ENCODE data around the gene MYO1H. TPM values are rescaled to one million over a fixed set of nuclear protein-coding genes. Genes with fewer than 3 reads are reported as not detected.

MYO1H gene
- total RNA-seq, 2 donors from 2014 or later: not detected

- Histone ChIP-seq H3K36me3 (no peaks in the 10 kb centered on the region), H3K4me1 (ENCODE audit: control insufficient read depth in 1 of 2, low read depth in 2 of 2) (no peaks in the 10 kb centered on the region), H3K4me3 (no peak overlapping the region), H3K9me3 (no peaks in the 10 kb centered on the region), H3K27ac (no peak overlapping the region), H3K27me3 (replicated peaks; ENCODE audit: insufficient read depth) (no peaks in the 10 kb centered on the region)
- DNase-seq (ENCODE audit: low spot score) (no peak), ATAC-seq (ENCODE audit: insufficient number of reproducible peaks, low FRiP score, low read depth) (no peak)
- no peak for TF ChIP-seq CTCF (IDR thresholded peaks at IDR 0.05)
Observed at GRCh38 chr12:109331301-109331952, 16.3 kb upstream of the MYO1H start.

- ATAC-seq (ENCODE audit: insufficient number of reproducible peaks, low FRiP score, low read depth) (no peak), DNase-seq (ENCODE audit: low spot score) (no peak)
- no peak for TF ChIP-seq CTCF (IDR thresholded peaks at IDR 0.05)
- Histone ChIP-seq H3K27me3 (replicated peaks; ENCODE audit: insufficient read depth) (no peaks in the 10 kb centered on the region), H3K9me3 (no peaks in the 10 kb centered on the region), H3K4me3 (no peak overlapping the region), H3K27ac (no peak overlapping the region), H3K36me3 (no peaks in the 10 kb centered on the region), H3K4me1 (ENCODE audit: control insufficient read depth in 1 of 2, low read depth in 2 of 2) (no peaks in the 10 kb centered on the region)
Observed at GRCh38 chr12:109334887-109335286, 12.8 kb upstream of the MYO1H start.

- Histone ChIP-seq H3K27me3 (replicated peaks; ENCODE audit: insufficient read depth) (no peaks in the 10 kb centered on the region), H3K4me3 (no peak overlapping the region), H3K27ac (no peak overlapping the region), H3K4me1 (ENCODE audit: control insufficient read depth in 1 of 2, low read depth in 2 of 2) (no peaks in the 10 kb centered on the region), H3K36me3 (no peaks in the 10 kb centered on the region), H3K9me3 (no peaks in the 10 kb centered on the region)
- TF ChIP-seq CTCF (IDR thresholded peaks at IDR 0.05): no peak
- DNase-seq (ENCODE audit: low spot score) (no peak), ATAC-seq (ENCODE audit: insufficient number of reproducible peaks, low FRiP score, low read depth) (no peak)
Observed at GRCh38 chr12:109336593-109336992, 11.1 kb upstream of the MYO1H start.

- no peak for TF ChIP-seq CTCF (IDR thresholded peaks at IDR 0.05)
- H3K27ac ChIP-seq: no peak overlapping the region
- H3K27me3 ChIP-seq (replicated peaks; ENCODE audit: insufficient read depth): no peaks in the 10 kb centered on the region
- ATAC-seq (ENCODE audit: insufficient number of reproducible peaks, low FRiP score, low read depth) (no peak), DNase-seq (ENCODE audit: low spot score) (no peak)
- no peak overlapping the region for H3K4me3 ChIP-seq
- H3K36me3 ChIP-seq: no peaks in the 10 kb centered on the region
- no peaks in the 10 kb centered on the region for H3K4me1 ChIP-seq (ENCODE audit: control insufficient read depth in 1 of 2, low read depth in 2 of 2)
- no peaks in the 10 kb centered on the region for H3K9me3 ChIP-seq
Observed at GRCh38 chr12:109343677-109344076, 4.0 kb upstream of the MYO1H start.

- no peak overlapping the region for H3K27ac ChIP-seq
- no peak for TF ChIP-seq CTCF (IDR thresholded peaks at IDR 0.05)
- H3K9me3 ChIP-seq: no peaks in the 10 kb centered on the region
- H3K4me3 ChIP-seq: no peak overlapping the region
- no peak for DNase-seq (ENCODE audit: low spot score)
- no peaks in the 10 kb centered on the region for H3K27me3 ChIP-seq (replicated peaks; ENCODE audit: insufficient read depth)
- H3K36me3 ChIP-seq: no peaks in the 10 kb centered on the region
- no peaks in the 10 kb centered on the region for H3K4me1 ChIP-seq (ENCODE audit: control insufficient read depth in 1 of 2, low read depth in 2 of 2)
- no peak for ATAC-seq (ENCODE audit: insufficient number of reproducible peaks, low FRiP score, low read depth)
Observed at GRCh38 chr12:109345428-109345827, 2.3 kb upstream of the MYO1H start.

All from thoracic aorta (tissue), 2 donors.